GM18502 (cell line): ENCODE measurements around the gene SVOPL.

Experiments
- ATAC-seq: cut with Tn5 transposase; IDR thresholded peaks from one replicate; pipeline ENCODE4 v1.9.1; 2021; ENCODE audit warnings: mild to moderate bottlenecking; ENCODE audit not compliant: unreplicated experiment, poor library complexity

SVOPL gene

GRCh38 chr7:138662991-138663320 is 38.2 kb downstream of the SVOPL start:
- no peak for ATAC-seq

- ATAC-seq, result no peak
Observed at GRCh38 chr7:138662076-138662990, 38.8 kb downstream of the SVOPL start.

DNA sequence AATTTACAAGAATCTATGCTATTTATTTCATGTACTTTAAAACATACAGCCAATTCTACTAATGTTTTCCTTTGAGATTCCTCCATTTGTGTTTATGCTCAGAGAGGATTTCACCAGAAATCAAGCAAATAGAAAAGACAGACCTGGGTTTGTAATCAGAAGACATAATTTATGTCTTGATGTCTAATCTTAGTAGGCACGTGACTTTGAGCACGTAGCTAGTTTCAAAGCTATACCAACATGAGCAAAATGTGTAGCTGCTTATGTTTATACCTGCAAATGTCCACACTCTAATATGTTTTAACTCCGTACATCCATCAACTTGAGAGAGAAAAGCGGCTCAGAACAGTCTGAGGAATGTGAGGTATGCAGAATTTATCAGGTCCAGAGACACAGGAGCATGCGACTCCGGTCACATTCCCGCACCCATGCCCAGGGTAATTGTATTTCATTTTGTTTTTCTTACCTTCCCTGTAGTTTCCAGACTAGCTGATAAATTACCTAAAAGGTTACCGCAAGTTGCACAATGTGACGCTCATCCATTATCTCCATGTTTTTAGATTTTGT is 40.0 kb downstream of the SVOPL start:
- ATAC-seq, result no peak

GRCh38 chr7:138658889-138659288 is 42.3 kb downstream of the SVOPL start:
- no peak for ATAC-seq

- ATAC-seq, result no peak
Observed at GRCh38 chr7:138657854-138658386, 43.2 kb downstream of the SVOPL start.

DNA sequence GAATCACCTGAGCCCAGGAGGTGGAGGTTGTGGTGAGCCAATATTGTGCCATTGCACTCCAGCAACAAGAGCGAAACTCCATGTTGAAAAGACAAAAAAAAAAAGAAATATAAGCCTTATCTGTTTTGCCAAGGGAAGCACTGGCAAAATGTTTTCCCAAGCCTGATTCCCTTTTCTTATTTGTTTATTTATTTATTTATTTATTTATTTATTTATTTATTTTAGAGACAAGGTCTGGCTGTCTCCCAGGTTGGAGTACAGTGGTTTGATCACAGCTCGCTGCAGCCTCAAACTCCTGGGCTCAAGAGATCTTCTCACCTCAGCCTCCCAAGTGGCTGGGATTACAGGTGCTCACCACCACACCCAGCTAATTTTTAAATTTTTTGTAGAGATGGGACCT is 44.2 kb downstream of the SVOPL start:
- no peak for ATAC-seq

DNA sequence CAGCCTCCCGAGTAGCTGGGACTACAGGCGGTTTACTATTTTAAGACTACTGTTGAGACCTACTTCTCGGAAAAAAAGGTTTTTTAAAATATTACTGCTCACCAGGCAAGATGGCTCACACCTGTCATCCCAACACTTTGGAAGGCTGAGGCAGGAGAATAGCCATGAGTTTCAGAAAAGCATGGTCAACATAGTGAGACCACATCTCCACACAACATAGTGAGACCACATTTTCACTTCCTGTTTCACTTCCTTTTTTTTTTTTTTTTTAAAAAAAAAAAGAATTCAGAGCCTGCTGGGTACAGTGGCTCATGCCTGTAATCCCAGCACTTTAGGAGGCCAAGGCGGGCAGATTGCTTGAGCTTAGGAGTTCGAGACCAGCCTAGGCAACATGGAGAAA is 46.5 kb downstream of the SVOPL start:
- no peak for ATAC-seq

GRCh38 chr7:138649506-138649905 is 51.7 kb downstream of the SVOPL start:
- no peak for ATAC-seq

DNA sequence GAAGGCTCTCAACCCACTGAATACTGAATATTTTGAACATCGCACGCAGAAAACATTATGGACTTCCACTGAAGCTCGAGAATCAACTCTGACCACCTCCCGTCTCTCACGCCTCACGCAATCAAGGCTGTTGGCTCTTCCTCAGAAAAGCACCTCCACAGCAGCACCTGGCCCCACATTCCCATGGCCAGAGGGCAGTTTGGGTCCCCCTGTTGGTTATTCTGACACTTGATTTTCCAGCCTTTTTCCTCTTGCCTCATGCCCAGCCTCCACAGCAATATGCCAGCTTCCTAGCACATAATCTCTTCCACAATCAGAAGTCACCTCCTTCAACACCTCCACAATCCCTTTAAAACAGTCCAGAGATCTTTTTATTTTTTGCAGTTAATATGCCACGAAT is 55.9 kb downstream of the SVOPL start:
- no peak for ATAC-seq

DNA sequence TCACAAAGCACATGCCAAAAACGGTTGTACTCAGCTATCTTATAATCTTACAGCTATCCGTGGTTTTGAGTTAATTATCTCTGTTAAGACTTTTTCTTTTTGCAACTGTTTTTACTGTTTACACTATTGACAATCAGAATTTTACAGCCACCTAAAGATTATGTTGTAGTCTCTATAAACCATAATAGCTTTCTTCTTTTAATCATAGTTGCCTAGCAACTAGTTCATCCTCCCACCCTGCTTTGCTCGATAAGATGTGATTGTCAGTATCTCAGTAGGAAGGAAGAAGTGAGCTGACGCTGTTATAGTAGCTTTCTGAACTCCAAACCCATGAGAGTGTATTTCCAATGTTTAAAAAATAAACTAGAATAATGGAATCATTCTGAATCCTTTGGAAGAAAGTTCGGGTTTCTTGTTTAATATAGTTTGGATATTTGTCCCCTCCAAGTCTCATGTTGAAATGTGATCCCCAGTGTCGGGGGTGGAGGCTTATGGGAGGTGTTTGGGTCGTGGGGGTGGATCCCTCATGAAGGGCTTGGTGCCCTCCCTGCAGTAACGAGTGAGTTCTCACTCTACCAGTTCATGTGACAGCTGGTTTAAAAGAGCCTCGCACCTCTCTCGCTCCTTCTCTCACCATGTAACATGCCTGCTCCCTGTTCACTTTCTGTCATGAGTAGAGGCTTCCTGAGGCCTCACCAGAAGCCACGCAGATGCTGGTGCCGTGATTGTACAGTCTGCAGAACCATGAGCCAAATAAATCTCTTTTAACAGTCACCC is 68.1 kb downstream of the SVOPL start:
- no peak for ATAC-seq

DNA sequence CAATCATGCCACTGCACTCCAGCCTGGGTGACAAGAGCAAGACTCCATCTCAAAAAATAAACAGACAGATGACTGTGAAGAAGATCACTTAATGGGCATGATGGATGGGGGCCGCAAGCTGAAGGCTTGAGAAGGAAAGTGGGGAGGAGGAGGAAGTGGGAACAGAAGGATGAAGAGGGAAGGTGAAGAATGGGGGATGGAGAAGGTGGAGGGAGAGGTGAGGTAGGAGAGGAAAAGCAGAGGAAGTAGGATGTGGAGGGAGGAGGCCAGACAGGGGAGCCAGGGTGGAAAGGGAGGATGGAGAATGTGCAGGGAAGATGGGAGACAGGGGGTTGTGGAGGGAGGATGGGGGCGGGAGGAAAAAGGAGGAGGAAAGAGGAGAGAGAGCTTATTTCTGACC is 68.8 kb downstream of the SVOPL start:
- ATAC-seq, result no peak

- ATAC-seq, result no peak
Observed at GRCh38 chr7:138630059-138630610, 71.0 kb downstream of the SVOPL start.

DNA sequence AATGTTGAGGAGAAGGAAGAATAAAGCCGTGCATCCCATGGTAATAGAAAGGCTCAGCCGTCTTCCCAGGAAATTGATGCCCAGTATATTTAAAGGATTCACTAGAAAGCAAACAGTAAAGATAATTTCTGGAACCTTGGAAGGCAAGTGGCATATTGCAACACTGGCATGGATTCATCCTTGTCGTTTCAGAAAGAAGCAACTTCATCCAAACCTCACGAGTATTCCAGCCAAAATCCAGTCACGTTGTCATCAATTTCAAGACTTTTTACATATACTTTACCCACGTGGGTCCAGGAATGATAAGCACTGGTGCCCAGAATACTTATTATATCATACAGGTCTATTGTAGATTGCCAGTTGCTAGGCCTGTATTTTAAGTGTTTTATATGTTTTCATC is 73.8 kb downstream of the SVOPL start:
- ATAC-seq, result no peak

- no peak for ATAC-seq
Observed at GRCh38 chr7:138626846-138627245, 74.3 kb downstream of the SVOPL start.

DNA sequence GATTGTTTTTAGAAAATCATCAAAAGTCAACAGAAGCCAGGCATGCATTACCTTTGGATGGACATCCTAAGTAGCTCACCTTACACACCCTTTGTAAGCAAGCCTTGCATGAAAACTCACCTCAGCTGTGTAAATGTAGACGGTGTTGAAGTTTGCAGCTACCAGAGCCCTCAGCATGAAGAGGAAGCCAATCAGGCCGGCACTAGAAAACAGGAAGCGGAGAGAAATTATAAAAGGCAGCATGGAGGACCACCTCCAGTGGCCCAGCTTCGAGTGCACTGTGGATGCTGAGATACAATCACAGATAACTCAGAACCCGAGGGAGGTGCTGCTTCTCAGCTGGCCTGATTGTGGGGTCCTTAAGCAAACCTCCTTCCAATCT is 75.3 kb downstream of the SVOPL start:
- peak; percentile 71 for ATAC-seq

DNA sequence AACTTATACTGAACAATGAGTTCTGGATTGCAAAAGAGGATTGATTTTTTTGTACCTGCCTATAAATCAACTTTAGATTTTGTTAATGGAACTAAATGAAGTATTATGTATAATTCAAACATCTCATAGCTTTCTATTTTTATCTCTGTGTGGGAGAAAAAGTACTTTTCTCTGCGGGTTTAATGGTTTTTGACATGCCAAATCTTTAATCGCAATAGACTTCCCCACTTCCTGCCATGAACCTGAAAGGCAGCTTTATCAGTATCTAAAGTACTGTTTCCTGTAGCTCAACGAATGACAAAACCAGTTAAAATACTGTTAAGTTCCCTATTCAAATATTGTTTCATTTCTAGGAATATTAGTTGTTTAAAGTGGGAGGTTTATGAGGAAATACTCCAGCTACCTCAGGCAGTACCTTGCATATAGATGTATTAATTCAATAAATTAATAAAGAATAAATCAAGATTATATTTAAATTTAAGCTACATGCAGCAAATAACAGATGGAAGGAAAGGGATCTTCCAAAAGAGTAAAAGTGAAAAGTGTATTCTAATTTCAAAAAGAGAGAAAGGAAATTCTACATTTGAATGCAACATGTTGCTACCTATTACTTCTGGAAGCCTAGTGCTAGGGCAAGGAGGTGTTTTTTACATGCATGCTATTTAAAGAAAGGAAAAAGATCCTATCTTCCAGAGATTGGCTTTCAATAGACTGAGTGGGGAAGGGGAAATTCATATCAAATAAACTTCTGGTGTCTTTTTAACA is 75.9 kb downstream of the SVOPL start:
- peak; percentile 30 for ATAC-seq

- no peak for ATAC-seq
Observed at GRCh38 chr7:138622841-138623240, 78.3 kb downstream of the SVOPL start.

- no peak for ATAC-seq
Observed at GRCh38 chr7:138618933-138619332, 82.2 kb downstream of the SVOPL start.

DNA sequence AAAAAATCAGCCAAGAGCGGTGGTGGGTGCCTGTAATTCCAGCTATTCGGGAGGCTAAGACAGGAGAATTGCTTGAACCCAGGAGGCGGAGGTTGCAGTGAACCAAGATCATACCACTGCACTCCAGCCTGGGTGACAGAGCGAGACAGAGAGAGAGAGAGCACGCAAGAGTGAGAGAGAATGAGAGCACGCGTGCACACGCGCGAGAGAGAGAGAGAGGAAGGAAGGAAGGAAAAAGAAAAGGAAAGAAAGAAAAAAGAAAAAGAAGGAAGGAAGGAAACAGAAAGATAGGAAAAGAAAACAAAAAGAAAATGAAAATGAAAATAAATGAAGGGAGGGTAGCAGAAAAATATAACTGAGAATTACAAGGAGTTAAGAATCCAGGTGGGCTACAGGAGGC is 82.7 kb downstream of the SVOPL start:
- no peak for ATAC-seq

DNA sequence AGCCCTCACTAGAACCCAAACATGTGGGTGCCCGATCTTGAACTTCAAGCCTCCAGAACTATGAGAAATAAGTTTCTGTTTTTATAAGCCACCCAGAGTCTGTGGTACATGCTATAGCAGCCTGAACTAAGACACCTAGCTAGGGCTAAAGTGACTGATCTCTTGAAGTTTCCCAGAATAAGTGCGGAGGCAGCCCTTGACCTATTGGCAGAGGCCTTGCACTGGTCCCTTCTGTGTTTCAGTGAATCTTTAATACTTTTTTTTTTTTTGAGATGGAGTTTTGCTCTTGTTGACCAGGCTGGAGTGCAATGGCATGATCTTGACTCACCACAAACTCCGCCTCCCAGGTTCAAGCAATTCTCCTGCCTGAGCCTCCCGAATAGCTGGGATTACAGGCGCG is 85.1 kb downstream of the SVOPL start:
- no peak for ATAC-seq
